Inferior parietal cortex (tissue), 1 donor: ENCODE data around the gene UMOD.

Experiments used
- DNase-seq: peaks from one replicate; pipeline ENCODE4 v3.0.0-alpha.2; 2016; ENCODE audit errors: extremely low spot score

UMOD gene

GRCh38 chr16:20301840-20302239 is 50.7 kb downstream of the UMOD start:
- DNase-seq: no peak

- DNase-seq: peak; percentile 66
Observed at GRCh38 chr16:20300312-20301097, 52.0 kb downstream of the UMOD start.

- no peak for DNase-seq
Observed at GRCh38 chr16:20298452-20298851, 54.1 kb downstream of the UMOD start.

- DNase-seq: no peak
Observed at GRCh38 chr16:20291208-20292206, 61.0 kb downstream of the UMOD start.

- no peak for DNase-seq
Observed at GRCh38 chr16:20289571-20289970, 62.9 kb downstream of the UMOD start.

- no peak for DNase-seq
Observed at GRCh38 chr16:20285993-20286499, 66.5 kb downstream of the UMOD start.
